ENCODE results near the gene DCTPP1.
"Not testable (repeated sequence)": the region's sequence is repeated elsewhere in the genome, so short reads cannot be mapped to it uniquely, and the experiment has no call there.

DCTPP1 gene

GRCh38 chr16:30416047-30416603 lies 13.7 kb downstream of the DCTPP1 start:
- in situ Hi-C loops (cut with HindIII; ENCODE audit: low sequenced_read_pairs) = loop anchor here (25.0 kb wide), 1 partner anchor 221 kb away; no protein-coding TSS in a partner anchor

DNA sequence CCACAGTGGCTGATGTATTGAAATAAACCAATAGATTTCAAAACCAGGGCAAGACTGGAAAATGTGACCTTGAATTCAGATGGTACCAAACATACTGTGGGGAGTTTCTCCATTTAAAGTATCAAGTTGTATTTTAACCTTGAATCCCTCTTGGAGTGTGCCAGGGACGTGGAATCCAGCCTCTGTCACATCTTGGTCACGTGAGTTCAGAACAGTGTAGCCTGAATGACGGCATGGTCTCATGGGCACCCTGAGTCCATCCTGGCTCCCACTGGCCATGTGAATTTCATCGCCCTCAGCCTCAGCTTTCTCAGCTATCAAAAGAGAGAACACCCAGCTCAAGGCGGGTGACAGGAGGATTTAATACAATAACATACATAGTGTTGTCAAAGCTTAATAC lies 15.7 kb downstream of the DCTPP1 start:
- in situ Hi-C loops (cut with HindIII; ENCODE audit: low sequenced_read_pairs) = loop anchor here (25.0 kb wide), 1 partner anchor 223 kb away; no protein-coding TSS in a partner anchor

- in situ Hi-C loops (cut with HindIII; ENCODE audit: low sequenced_read_pairs) = loop anchor here (25.0 kb wide), 1 partner anchor 224 kb away; no protein-coding TSS in a partner anchor
Measured at GRCh38 chr16:30413112-30413806, 16.6 kb downstream of the DCTPP1 start.

DNA sequence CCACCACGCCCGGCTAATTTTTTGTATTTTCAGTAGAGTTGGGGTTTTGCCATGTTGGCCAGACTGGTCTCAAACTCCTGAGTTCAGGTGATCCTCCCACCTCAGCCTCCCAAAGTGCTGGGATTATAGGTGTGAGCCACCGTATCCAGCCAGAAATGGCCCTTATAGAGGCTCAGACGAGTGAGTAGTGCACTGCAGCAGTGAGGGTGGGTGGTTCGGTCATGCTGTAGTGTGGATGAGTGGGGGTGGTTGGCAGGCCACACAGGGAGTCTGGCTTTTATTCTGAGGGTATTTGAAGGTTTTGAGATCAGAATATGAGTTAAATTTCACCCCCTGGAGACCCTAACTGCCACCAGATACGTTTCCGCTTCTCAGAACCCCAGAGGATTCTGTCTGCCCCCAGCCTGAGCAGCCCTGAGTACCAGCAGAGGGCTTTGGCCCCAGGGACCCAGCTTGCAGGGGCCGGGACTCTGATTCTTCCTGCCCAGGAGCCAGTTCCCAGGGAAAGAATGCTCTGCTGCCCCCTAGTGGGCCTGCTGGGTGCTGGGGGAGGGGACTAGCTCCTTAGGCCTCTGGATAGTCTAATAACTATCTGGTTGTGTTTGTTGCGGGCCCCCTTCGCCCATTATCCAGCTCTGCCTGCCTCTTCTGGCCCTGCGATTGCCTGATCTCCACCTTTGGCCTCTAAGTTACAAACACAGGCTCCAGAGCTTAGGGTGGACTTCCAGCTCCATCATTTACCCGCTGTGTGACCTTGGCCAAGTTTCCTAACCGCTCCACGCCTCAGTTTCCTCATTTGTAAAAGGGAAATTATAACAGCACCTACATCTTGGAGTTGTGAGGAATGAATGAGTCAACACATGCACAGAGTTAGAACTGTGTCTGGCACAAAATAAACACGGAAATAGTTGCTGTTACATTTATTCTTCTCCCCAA lies 20.4 kb downstream of the DCTPP1 start:
- in situ Hi-C loops (cut with HindIII; ENCODE audit: low sequenced_read_pairs) = loop anchor here (25.0 kb wide), 1 partner anchor 228 kb away; no protein-coding TSS in a partner anchor

- in situ Hi-C loops (cut with HindIII; ENCODE audit: low sequenced_read_pairs) = loop anchor here (25.0 kb wide), 1 partner anchor 229 kb away; no protein-coding TSS in a partner anchor
Measured at GRCh38 chr16:30407804-30408534, 21.9 kb downstream of the DCTPP1 start.

- in situ Hi-C loops (cut with HindIII; ENCODE audit: low sequenced_read_pairs) = loop anchor here (25.0 kb wide), 1 partner anchor 230 kb away; no protein-coding TSS in a partner anchor
Measured at GRCh38 chr16:30407102-30407803, 22.6 kb downstream of the DCTPP1 start, which contains the start of gene ZNF771. TSS of gene ZNF771 (plus strand) at chr16:30407606. CDS start at chr16:30408054, 448 bp downstream.

DNA sequence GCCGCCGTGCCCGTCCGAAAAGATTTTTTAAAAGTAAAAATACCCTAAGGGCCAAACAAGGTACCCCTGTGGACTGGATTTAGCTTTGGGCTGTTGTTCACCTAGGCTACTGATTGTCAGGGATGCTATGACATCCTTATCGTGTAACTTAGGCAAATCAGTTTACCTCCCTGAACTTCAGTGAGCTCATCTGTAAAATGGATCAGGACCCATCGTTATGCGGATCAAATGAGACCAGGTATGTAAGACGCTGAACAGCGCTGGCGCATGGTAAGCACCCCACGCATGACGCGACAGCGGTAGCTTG lies 23.1 kb downstream of the DCTPP1 start:
- in situ Hi-C loops (cut with HindIII; ENCODE audit: low sequenced_read_pairs) = loop anchor here (25.0 kb wide), 1 partner anchor 231 kb away; no protein-coding TSS in a partner anchor

- in situ Hi-C loops (cut with HindIII; ENCODE audit: low sequenced_read_pairs) = loop anchor here (25.0 kb wide), 1 partner anchor 235 kb away; no protein-coding TSS in a partner anchor
Measured at GRCh38 chr16:30401768-30402425, 27.9 kb downstream of the DCTPP1 start.

- in situ Hi-C loops (cut with HindIII; ENCODE audit: low sequenced_read_pairs) = loop anchor here (25.0 kb wide), 1 partner anchor 238 kb away; no protein-coding TSS in a partner anchor
Measured at GRCh38 chr16:30399435-30400186, 30.2 kb downstream of the DCTPP1 start.

- in situ Hi-C loops (cut with HindIII; ENCODE audit: low sequenced_read_pairs) = no loop called here
Measured at GRCh38 chr16:30398661-30399434, 31.0 kb downstream of the DCTPP1 start.

GRCh38 chr16:30397776-30398660 lies 31.8 kb downstream of the DCTPP1 start:
- in situ Hi-C loops (cut with HindIII; ENCODE audit: low sequenced_read_pairs) = no loop called here

DNA sequence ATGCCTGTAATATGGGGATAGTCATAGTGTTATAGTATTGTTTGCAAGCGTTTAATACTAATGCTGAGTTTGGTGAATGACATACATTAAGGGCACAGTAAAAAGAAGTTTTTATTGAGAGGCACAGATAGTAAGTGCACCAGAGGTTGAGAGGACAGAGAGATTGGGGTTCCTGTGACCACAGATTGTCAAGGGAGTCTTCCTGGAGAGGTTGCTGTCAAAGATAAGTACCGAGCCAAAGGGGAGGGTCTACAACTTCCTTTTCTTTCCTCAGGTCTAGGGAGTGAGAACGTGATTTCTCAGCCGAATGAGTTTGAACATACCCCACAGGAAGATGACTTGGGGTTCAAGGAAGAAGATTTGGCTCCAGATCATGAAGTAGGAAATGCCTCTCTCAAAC lies 32.8 kb downstream of the DCTPP1 start:
- in situ Hi-C loops (cut with HindIII; ENCODE audit: low sequenced_read_pairs) = no loop called here

DNA sequence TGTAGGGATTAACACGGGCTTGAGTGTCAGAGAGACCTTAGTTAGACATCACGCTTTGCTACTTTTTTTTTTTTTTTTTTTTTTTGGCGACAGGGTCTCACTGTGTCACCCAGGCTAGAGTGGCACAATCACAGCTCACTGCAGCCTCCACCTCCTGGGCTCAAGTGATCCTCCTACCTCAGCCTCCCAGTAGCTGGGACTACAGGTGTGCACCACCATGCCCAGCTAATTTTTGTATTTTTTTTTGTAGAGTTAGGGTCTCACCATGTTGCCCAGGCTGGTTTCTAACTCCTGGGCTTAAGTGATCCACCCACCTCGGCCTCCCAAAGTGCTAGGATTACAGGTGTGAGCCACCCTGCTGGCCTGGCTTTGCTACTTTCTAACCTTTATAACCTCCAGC lies 33.2 kb downstream of the DCTPP1 start:
- in situ Hi-C loops (cut with HindIII; ENCODE audit: low sequenced_read_pairs) = not testable (repeated sequence)

DNA sequence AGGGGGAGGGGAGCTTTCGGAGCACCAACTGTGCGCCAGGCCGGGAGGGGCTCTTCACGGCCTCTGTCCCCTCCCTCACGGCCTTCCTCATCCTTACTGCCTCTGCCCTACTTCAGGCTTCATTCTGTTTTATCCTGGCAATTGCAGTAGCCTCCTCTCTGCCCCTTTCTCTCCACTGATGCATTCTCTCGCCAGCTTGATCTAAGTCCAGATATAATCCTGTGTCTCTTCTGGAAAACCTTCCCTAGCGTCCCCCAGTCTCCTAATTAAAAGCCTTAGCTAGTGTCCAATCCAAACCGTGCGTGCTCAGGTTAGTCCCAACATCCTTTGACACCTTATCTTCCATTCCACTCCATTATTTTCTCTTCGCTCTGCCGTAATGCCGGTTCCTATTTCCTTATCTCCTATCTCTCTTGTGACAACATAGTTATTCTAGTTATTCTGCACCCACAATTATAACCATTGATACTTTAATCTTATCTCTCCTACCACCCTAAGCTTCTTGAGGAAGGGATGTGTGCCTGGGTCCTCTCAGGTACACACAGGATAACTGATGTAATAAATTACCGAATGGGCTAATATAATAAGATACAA lies 33.7 kb downstream of the DCTPP1 start:
- in situ Hi-C loops (cut with HindIII; ENCODE audit: low sequenced_read_pairs) = no loop called here

GRCh38 chr16:30395155-30395991 lies 34.5 kb downstream of the DCTPP1 start, which contains the start of gene ZNF48:
TSS of gene ZNF48 (plus strand) at chr16:30395420. CDS start at chr16:30395795, 375 bp downstream.
- in situ Hi-C loops (cut with HindIII; ENCODE audit: low sequenced_read_pairs) = no loop called here

All from DLD1 (cell line).